ENCODE data around the gene CDC42BPA.
"Not testable (repeated sequence)": the region's sequence is repeated elsewhere in the genome, so short reads cannot be mapped to it uniquely, and the experiment has no call there.

Gene CDC42BPA

DNA sequence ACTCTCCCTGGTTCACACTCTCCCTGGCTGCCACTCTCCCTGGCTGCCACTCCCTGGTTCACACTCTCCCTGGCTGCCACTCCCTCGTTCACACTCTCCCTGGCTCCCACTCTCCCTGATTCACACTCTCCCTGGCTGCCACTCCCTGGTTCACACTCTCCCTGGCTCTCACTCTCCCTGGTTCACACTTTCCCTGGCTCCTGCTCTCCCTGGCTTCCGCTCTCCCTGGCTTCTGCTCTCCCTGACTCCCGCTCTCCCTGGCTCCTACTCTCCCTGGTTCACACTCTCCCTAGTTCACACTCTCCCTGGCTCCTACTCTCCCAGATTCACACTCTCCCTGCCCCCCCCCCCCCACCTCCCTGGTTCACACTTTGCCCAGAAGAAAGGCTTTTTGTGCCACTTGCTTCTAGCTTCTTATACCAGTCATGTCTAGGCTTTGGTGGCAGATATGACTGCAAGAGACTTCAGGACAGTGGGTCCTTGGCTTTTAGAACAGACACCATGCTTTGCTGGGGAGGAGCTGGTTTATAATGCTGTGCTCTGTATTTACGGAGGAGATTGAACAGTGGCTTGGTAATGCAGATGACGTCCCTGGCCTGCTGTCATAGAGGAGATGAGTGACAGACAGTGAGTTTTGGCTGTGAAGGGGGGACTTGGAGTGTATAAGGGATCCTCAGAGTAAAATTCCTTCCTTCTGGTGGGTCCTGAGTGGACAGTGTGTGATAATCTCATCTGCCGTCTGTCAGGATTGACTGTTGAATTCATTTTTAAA, 361.2 kb downstream of the CDC42BPA start:
- DNase-seq = no peak

DNA sequence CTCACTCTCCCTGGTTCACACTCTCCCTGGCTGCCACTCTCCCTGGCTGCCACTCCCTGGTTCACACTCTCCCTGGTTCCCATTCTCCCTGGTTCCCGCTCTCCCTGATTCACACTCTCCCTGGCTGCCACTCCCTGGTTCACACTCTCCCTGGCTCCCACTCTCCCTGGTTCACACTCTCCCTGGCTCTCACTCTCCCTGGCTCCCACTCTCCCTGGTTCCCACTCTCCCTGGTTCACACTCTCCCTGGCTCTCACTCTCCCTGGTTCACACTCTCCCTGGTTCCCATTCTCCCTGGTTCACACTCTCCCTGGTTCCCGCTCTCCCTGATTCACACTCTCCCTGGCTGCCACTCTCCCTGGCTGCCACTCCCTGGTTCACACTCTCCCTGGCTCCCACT, 362.4 kb downstream of the CDC42BPA start:
- not testable (repeated sequence) for DNase-seq

DNA sequence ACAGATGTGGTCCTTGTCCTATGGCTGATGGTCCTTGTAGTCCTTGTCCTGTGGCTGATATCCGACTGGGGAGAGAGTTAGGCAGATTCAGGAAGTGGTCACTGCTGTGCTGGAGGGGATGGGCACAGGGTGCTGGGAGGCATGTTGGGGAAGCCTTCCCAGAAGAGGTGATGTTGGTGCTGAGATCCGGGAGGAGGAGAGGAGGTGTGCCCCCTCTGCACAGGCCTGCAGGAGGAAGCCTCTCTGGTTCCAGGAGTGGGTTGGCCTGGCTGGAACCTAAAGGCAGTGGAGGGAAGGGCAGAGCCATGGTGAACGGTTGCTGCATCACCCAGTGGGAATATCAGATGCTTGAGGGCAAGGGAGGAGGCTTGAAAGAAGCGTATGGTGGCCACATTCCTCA, 363.5 kb downstream of the CDC42BPA start:
- DNase-seq = no peak

DNA sequence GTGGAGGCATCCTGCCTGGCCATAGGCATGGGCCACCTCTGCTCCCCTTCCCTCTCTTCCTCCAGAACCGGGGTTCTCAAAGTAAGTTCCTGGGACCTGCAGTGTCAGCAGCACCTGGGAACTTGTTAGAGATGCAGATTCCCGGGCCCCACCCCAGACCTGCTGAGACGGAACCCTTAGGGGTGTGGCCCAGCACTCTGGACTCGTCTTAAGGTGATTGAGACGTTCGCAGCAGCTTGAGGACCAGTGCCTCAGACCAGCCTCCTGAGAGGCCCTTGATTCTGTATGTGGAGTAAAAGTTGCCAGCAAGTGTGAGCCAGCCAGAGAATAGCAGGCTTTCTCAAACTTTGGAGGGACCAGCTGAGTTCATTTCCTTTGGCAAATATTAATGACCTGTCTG, 364.0 kb downstream of the CDC42BPA start:
- no peak for DNase-seq

DNA sequence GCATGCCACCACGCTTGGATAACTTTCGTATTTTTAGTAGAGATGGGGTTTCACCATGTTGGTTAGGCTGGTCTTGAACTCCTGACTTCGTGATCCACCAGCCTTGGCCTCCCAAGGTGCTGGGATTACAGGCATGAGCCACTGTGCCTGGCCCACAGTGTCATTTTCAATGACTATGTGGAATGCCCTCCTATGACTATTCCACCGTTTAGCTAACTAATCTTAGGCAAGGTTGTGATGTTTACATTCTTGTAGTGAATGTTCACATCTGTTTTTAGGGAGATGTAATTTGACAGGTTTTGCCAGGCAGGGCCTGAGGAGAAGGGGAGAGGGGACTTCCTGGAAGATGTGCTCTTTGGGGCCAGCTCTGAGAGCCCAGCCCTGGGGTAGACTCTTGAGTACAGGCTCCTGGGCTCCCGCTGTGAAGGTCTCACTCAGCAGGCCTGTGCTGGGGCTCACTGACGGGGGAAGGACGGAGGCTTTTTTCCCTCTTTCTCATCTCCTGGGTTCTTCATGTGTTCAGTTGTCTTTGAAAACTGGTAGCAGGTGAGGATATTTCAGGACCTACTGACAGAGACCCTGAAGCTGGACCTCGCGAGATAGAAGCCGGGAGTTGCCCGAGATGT, 365.0 kb downstream of the CDC42BPA start:
- no peak for DNase-seq

DNA sequence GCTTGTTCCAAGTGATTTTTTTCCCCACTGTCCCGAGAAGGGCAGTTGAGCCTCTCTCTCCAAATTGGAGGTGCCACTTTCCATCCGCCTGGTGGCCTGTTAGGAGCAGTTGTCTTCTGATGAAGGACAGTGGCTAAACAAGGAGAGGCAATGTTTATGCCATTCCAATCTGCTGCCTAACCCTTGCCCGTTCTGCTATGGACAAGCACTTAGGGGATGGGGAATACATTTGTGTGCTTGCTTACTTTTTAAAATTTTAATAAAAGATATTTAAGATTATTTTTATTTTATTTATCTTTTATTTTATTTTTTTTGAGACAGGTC, 366.2 kb downstream of the CDC42BPA start:
- no peak for DNase-seq

DNA sequence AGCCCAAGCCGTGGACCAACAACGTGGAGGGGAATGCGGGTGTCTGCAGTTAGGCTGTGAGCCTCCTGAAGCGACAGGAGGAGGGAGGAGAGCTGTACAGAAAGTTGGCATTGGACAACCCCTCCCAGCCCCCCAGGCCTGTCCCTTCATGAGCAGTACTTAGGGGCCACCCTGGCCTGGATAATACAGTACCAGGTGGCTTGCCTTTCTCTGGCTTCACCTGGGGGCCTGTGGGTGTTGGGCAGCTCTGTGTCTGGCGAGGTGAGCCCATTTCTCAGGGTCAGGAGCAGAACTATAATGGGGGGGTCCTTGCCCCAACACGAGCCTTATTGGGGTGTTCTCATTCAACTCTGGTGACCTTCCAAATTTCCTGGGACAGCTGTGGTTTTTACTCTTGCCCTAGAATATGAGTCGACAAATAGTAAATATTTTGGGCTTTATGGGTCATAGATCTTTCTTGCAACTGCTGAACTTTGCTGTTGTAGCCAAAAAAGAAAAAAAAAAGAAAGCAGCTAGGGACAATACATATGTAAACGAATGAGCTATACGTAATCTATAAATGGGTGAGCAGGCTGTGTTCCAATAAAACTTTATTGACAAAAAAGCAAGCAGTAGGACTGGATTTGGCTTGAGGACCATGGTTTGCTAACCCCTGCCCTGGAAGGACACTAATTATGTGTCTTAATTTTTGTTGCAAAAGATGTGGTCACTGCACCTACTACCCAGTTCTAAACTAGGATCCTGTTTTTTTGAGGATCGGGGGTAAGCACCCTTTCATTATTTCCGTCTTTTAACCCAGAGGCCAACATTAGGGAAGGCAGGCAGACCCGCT, 366.8 kb downstream of the CDC42BPA start:
- DNase-seq = no peak

DNA sequence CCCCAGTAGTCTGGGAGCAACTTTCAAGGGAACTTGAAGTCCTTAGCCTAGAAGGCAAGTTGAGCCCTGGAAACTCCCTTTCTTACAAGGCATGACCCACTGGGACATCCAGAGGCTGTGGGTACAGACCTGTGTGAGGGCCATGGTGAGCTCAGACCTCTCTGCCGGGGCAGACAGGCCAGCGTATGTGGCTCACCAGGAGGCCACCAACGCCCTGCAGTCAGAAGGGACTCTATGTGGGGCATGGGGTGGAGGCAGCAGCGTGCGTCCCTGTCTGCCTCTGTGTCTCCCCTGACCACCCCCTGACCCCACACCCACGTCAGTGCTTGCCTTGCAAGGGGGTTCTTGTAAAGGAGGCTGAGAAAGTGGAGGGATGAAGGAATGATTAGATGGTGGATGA, 367.4 kb downstream of the CDC42BPA start:
- no peak for DNase-seq

DNA sequence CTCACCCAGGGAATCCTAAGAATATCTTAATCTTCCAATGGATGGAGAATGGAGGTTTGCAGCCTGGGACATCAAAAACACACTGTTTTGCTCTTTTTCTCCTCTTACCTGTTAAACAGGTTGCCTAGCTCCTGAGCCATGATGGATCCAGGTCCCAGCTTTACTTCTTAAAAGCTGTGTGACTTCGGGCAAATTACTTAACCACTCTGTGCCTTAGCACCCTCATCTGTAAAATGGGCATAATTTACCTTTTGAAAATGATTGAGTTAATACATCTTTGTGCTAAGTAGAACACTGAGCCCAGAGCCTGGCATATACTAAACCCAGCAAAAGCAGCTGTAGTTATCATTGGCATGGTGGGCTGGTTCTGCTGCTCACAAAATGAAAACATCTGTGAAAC, 368.0 kb downstream of the CDC42BPA start:
- no peak for DNase-seq

DNA sequence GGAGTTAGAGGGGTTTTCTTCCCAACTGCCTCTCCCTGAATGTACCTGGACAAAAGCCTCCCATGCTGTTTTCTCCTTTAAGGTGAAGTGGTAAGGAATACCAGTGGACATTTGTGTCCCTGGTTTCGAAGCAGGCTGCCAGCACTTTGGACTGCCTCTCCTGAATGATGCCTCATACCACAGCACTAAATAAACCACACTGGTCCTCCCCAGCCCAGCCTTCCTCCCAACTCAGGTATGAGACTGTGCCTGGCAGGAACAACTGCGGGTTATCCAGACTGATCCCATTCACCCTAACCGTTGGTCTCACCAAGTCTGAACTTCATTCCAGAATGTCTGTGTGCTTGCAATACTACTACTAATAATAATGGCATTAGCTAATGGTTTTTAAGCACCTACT, 368.9 kb downstream of the CDC42BPA start:
- DNase-seq = no peak

DNA sequence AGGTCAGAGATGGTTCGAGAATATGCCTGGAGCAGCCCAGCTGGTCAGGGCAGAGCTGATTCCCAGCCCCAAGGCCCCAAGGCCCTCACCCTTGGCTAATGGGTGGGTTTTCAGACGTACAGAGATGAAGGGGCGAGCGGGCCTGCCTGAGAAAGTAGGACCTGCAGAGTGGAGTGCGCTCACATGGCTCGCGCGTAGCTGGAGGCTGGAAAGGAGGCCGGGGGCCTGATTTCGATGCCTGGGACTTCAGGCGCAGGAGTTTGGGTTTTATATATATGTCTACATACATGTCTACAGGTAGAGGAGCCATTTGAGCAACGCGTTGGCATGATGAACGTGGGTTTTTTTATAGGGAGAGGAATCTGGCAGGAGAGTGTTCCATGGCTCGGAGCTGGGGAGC, 369.3 kb downstream of the CDC42BPA start:
- no peak for DNase-seq

DNA sequence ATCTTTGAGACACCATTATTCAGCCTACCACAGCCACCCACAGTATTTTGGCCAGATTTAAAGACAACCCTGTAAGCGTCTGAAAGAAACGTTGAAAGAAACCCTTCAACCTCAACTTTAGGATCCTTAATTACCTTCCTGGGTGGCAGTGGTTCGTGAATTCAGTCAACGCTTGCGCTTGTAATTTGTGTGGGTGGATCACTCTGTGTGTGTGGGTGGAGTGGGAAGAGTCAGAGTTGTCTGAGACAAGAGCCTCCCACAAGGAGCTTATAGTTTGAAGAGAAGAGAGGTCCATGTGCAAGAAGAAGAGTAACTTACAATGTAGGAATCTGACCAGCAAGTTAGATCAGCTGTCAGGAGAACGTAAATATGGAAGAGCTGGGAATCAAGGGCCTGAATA, 369.8 kb downstream of the CDC42BPA start:
- DNase-seq = no peak

DNA sequence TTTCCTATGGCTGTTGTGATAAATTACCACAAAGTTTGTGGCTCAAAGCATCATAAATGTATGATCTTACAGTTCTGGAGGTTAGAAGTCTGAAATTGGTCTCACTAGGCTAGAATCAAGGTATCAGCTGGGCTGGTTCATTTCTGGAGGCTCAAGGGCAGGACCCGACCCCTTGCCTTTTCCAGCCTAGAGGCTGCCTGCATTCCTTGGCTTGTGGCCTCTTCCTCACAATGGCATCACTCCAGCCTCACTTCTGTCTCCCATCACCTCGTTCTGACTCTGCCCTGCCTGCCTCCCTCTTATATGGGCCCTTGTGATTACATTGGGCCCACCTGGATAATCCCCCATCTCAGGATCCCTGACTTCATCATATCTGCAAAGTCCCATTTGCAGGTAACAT, 370.2 kb downstream of the CDC42BPA start:
- no peak for DNase-seq

DNA sequence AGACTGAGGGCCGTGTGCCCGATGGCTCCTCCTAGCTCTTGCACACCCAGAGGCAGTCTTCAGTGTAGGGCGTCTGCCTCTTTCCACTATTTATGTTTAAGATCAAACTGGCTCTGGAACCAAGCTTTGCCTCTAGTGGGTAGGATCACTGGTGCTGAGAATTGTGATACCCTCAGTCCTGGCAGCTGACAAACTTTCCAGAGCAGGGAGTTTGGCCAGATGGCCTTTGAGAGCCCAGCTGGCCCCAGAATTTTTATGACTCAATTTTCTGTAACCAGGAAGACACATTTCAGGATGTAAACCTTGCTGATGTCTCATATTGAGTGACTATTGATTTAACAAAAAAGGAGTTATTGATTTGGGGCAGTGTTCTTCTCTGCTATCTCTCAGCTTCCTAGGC, 371.5 kb downstream of the CDC42BPA start:
- DNase-seq = no peak

DNA sequence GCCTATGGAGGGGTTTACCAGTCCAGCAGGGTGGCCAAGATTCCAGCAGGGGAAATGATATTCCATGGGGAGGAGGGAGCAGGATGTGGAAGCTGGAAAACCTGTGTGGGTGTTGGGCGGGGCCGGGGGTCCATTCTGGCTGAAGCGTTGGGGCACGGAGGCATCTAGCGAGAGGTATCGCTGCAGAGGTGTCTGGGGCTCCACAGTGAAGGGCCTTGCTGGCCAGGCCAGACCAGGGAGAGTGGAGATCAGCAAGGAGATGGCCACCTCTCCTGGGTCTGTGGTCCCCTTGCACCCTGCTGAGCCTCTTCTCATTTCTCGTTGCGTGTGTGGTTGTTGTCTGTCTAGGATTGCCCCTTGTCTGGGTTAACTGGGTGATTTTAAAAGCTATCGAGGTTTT, 372.0 kb downstream of the CDC42BPA start:
- DNase-seq = no peak

DNA sequence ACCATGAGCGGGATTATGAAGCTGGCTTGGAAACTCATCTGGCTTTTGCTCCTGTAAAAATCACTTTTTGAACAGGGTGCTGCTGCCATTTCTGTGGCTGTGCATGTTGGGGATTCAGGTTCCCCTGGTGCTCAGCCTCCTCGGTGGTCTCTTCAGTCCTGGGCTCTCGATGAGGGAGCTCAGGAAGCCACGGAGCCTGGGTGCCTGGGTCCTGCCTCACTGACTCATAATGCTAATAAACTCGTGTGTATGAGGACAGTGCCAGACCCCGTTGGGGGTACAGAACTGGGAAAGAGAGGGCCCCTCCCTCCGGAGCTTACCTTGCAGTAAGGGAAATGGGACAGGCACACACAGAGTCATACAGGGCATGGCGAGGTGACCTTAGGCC, 372.4 kb downstream of the CDC42BPA start:
- DNase-seq = no peak

DNA sequence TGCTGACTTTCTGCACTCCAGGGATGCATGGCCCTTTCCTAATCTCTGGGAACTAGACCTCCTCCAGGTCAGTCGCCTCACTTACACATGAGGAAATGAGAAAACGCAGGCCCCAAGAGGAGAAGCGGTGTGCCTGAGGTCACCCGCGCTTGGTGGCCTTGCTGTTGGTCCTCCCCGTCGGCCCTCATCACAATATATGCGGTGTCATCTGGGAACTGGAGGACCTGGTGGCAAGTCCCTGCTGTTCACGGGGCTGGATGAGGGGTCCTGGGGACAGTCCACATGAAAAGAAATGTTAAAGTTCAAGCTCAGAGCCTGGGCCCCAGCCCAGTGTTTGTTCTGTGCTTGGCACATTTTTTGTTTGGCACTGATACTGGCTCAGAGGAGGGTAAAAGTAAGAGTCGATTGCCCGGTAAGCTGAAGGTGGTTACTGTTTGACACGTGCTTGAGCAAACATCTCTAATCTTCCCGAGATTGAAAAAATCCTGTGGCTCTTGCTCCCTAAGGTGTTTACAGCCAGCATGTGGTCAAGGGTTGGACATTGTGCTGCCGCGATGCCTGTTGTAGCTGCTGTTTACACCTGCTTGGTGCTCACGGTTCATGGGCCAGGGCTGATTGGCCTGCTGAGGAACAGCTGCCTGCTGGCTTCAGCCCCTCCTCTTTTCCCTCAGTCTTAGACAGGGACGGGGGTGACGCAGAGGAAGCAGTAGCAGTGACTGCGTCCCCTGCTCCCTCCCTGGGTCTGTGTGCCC, 373.0 kb downstream of the CDC42BPA start:
- DNase-seq = no peak

DNA sequence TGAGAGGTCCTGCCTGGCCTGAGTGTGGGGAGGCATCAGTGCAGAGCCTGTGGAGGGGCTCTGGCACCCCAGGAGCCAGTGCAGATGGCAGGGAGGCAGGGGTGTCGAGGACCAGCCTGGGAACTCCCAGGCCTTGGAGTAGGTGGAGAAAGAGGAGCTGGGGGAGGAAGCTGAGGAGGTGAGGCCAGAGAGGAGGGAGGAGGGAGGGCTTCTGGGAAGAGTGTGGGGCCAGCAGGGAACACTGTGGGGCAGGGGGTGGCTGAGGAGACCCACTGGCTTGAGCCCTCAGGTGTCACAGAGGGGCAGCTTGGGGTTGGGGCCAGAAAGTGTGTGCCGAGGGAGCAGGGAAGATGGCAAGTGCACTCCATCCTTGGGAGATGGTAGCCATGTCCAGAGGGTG, 374.4 kb downstream of the CDC42BPA start:
- DNase-seq = no peak

DNA sequence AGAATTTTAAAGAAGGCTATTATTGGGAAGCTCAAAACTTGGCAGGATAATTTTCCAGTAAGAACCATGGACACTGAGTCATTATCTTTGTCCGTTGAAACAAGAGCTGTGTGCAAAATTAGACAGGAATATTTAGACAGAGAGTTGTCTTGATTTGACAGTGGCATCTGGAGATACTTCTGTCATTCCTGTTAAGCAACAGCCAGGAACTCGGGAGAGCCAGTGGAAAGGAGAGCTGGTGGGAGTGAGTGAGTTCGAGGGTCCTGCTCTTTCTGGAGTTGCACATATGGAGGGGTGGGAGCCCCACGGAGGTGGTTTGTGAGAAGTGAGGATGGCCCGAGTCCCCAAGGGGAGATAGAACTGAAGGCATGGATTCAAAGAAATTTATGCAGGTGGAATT, 375.1 kb downstream of the CDC42BPA start:
- DNase-seq = no peak

DNA sequence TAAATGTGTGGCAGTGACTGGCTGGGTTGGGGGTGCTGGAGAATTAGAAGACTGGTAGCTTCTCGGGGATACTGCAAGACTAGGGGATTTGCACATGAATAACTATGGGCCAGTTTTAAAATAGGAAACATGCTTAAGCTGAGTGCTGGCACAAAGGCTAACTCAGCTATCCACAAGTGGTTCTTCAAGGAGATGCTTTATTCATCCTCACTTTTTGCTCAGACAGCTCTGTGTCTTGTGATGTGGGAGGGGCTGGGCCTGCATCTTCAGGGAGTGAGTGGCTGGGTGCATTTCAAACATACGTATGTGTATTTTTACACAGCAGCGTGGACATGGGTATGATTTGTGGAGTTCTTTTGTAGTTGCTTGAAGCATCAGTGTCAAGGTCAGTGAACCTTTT, 375.9 kb downstream of the CDC42BPA start:
- no peak for DNase-seq

DNA sequence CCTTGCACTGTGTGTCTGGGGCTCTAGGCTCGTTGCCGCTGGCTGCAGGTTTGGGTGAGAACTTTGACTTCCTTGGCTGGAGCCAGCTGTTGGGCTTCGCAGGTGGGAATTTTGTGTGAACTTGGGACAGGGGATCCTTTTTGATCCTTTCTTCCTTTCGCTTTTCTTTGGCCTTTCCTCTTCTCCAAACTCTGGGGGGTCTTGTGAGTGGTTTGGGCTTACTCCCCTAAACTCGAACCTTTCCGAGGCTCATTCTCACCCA, 377.6 kb downstream of the CDC42BPA start:
- DNase-seq = no peak

DNA sequence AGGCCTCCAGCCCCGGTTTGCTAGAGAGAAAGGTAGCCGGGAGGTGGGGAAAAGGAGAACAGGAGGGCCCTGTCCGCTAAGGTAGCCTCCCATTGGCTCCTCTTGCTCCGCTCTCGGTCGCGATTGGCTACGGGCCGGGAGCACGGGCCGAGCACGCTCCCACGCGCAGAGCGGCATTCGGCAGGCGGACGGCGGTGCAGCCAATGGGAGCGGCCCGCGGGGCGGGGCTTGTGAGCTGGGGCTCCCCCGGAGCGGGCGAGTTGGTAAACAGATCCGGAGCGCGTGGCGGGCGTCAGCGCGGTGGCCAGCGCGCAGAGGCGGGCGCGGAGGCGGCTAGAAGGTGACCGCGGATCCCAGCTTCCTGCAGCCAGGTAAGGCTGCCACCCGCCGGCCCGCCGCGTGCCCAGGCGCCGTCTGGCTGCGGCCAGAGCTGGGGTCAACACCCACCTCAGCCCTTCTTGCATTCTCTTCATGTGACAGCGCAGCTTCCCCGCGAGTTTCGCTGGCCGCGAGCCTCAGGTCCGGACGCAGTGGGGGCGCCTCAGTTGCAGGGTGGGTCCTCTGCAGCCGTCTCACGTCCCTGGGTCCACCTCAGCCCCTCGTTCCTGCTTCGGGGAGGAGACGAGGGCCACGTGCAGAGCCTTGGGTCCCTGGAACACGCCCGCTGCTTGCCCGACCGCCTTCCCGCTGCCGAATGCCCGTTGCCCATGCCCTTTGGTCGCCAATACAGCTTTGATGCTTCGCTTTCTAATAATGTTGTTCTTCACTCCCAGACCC, 378.1 kb downstream of the CDC42BPA start, which contains the start of gene COQ8A:
TSS of gene COQ8A (plus strand) at position 266 of the 777 bp plus-strand sequence. CDS start 21,092 bp downstream, outside the sequence.
- peak; percentile 98 to 99 for DNase-seq
